GM21825 (cell line): ENCODE data around the gene APBA2.
"Not testable (repeated sequence)": the region's sequence is repeated elsewhere in the genome, so short reads cannot be mapped to it uniquely, and the experiment has no call there.

Experiments
- ATAC-seq: cut with Tn5 transposase; IDR thresholded peaks from one replicate; pipeline ENCODE4 v1.9.1; 2021; ENCODE audit warnings: mild to moderate bottlenecking, moderate library complexity; ENCODE audit not compliant: unreplicated experiment

APBA2 gene

GRCh38 chr15:28885630-28886430, at the start of gene APBA2:
Gene APBA2 (plus strand): TSS chr15:28885974. CDS start chr15:29053885, 167,911 bp downstream.
- no peak for ATAC-seq

DNA sequence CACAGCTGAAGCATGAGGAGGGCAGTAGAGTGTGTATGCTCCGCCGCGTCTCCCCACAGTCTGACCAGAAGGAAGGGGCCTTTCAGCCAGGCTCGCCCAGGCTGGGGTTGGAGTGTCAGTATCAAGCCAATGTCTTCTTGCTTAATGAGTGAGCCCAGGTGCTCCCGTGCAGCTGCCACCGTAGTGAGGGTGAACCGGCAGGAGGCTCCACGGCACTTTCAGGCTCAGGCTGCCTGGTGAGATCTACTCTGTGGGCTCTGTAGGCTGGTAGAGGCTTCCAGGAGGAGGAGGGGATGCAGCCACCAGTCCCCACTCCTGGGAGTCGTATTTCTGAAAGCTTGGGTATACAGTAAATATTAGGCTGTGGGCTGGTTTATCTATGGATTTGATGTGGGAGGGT, 45.5 kb upstream of the APBA2 start:
- ATAC-seq: not testable (repeated sequence)

DNA sequence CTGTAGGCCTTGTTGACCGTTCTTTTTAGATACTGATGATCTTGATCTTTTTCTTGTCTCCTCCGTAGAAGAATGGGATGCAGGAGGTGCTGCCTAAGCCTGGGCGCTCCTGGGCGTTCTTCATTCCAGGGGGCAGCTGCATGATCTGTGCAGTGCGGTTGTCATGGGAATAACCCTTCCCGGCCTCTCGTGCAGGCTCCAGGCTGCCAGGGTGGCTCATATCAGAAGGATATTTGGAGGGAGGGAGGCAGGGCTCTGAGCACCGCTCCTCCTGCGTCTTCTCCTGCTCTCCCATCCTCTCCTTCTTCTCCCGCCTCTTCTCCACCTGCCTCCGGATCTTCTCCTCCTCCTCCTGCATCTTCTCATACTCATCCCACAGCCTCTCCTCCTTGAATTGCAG, 43.6 kb upstream of the APBA2 start:
- not testable (repeated sequence) for ATAC-seq

DNA sequence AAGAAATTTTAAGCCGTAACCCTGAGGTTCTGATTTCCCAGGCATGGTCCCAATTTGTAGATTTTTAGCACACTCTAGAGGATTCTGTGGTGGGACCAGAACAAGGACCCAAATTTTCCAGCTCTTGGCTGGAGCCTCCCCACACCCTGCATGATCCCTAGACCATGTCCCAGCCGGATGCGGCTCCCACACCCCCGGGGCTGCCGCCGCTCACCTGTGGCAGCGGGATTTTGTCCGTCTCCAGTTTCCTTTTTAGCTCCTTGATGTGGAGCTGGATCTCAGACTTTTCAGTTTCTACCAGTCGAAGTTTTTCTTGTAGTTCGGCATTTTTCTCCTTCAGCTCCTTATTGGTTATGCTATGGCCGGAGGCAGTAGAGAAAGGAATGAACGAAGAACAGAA, 42.3 kb upstream of the APBA2 start:
- not testable (repeated sequence) for ATAC-seq

- ATAC-seq: not testable (repeated sequence)
These were observed 41.6 kb upstream of the APBA2 start for GRCh38 chr15:28844147-28844546.

DNA sequence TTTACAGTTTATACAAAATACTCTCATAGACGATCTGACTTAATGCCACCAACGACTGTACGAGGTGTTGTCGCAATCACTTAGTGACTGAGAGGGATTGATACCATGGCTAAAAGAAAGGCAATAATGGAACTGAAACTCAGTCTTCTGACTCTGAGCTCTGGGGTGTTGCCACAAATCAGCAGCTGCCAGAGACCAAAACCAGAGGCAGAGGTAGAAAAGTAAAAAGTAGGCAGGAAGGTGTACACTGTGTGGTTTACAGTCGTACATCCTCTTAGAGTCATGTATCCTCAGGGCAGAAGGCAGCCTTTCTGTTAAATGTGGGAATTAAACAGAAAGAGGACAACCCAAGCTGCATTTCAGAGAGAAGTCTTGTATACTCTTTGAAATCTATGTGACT, 38.5 kb upstream of the APBA2 start:
- ATAC-seq: not testable (repeated sequence)

- not testable (repeated sequence) for ATAC-seq
These were observed 37.8 kb upstream of the APBA2 start for GRCh38 chr15:28847959-28848358.

DNA sequence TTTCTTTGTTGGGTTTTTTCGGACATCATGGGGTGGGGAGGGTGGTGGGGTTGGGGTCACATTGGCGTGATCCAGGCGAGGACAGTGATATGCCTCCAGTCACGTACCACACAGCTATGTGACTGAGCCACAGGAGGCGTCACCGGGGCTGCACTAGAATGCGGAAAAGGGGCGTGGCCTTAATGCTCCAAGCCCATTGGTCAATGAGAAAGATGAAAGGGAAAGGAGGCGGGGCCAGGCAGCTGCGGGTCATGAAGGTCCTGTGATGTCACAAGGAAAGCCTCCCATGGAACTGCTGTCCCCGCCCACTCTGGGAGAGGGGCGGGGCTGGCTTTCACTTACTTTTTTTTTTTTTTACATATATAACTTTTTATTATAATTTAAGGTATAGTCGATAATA, 37.3 kb upstream of the APBA2 start, which contains the start of gene GOLGA6L7:
TSS of gene GOLGA6L7 (minus strand) at position 124 of the 400 bp plus-strand sequence. CDS start at position 29, 95 bp downstream.
- ATAC-seq: not testable (repeated sequence)

DNA sequence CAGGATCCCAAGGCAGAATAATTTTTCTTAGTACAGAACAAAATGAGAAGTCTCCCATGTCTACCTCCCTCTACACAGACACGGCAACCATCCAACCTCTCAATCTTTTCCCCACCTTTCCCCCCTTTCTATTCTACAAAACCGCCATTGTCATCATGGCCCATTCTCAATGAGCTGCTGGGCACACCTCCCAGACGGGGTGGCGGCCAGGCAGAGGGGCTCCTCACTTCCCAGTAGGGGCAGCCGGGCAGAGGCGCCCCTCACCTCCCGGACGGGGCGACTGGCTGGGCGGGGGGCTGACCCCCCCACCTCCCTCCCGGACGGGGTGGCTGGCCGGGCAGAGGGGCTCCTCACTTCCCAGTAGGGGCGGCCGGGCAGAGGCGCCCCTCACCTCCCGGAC, 36.5 kb upstream of the APBA2 start:
- not testable (repeated sequence) for ATAC-seq

GRCh38 chr15:28849766-28850165, 36.0 kb upstream of the APBA2 start:
- ATAC-seq: not testable (repeated sequence)

DNA sequence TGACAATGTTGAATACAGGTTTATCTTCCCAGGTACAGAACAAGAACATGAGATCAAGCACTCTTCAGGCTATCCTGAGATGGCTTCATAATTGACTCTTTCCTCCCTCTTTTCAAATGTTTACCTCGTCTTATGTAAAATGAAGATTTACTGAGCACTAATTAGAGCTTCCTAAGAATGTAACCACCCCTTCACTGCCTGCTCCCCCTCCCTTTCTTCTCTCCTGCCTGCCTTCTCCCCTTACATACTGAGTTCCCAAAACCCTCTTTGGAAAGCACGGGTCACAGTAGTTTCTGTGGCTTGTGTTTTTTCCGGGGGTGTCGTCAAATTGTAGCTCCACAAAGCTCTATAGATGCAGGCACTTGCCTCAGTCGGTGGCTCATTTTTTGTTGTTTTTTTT, 32.1 kb upstream of the APBA2 start:
- not testable (repeated sequence) for ATAC-seq

GRCh38 chr15:28854578-28854977, 31.2 kb upstream of the APBA2 start:
- ATAC-seq: not testable (repeated sequence)

GRCh38 chr15:28861031-28861534, 24.7 kb upstream of the APBA2 start:
- no peak for ATAC-seq

DNA sequence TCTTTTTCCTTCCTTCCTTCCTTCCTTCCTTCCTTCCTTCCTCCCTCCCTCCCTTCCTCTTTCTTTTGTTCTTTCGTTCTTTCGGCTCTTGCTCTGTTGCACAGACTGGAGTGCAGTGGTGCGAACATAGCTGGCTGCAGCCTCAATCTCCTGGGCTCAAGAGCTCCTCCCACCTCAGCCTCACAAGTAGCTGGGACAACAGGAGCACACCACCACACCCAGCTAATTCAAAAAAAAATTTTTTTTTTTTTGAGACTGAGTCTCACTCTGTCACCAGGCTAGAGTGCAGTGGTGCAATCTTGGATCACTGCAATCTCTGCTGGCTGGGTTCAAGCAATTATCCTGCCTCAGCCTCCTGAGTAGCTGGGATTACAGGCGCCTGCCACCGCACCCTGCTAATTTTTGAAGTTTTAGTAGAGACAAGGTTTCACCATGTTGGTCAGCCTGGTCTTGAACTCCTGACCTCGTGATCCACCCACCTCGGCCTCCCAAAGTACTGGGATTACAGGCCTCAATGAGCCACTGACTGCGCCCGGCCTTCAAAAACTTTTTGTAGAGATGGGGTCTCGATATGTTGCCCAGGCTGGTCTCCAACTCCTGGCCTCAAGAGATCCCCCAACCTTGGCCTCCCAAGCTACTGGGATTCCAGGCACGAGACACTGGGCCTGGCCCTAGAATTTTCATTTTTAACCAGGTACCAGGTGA, 24.0 kb upstream of the APBA2 start:
- ATAC-seq: not testable (repeated sequence)

- no peak for ATAC-seq
These were observed 16.9 kb upstream of the APBA2 start for GRCh38 chr15:28868744-28869345.

DNA sequence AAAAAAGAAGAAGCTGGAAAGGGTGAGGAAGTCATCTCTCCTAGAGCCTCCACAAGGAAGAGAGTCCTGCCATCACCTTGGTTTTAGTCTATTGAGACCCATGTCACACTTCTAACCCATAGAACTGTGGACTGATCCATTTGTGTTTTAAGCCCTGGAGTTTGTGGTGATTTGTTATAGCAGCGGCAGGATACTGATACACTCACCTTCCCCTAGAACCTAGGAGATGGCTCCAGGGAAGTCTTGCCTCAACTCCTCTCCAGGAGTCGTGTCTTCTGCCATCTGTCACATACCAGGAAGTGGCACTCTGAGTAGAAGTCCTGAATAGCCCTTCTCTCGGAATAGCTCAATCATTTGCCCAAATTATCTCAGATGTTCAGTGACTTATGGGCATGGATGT, 14.6 kb upstream of the APBA2 start:
- no peak for ATAC-seq

DNA sequence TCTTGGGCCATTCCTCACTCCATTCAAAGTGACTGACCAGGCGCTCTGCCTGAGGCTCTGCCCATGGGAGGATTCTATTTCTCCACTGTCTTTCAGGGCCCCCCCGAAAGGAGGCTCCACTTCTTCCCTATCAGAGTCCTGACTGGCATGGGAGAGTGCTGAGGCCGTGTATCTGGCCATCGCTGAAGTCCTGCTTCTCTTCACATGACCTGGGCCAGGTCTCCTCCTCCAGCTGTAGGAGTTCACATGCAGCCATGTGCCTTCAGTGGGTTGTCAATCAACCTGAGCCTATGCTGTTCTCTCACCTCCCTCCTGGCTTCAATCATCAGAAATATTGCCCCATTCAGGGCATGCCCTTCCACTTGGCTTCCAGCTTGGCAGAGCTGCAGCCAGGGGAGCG, 12.8 kb upstream of the APBA2 start:
- ATAC-seq: no peak

DNA sequence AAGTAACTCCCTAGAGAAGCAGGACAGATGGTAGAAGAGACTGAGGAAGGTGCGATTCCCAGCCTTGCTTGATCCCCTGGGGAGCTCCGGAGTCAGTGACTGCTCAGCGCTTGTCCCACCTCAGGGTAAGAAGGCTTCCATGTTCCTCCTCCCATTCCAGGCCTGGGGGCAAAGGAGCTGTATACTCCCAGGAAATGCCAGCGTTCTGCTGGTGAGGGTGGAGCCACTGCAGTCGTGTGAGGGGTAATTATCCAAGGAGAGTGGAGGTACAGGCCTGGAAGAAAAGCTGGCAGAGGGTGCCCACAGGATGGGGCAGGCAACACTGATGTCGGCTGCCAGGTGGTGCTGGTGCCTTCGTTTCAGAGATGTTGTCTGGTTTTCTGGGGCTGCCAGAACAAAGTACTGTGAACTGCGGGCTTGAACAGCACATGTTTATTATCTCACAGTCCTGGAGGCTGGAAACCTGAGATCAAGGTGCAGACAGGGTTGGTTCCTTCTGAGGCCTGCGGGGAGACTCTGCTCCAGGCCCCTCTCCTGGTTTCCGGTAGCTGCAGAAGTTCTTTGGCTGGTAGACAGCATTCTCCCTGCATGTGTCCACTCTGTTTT, 12.1 kb upstream of the APBA2 start:
- no peak for ATAC-seq

DNA sequence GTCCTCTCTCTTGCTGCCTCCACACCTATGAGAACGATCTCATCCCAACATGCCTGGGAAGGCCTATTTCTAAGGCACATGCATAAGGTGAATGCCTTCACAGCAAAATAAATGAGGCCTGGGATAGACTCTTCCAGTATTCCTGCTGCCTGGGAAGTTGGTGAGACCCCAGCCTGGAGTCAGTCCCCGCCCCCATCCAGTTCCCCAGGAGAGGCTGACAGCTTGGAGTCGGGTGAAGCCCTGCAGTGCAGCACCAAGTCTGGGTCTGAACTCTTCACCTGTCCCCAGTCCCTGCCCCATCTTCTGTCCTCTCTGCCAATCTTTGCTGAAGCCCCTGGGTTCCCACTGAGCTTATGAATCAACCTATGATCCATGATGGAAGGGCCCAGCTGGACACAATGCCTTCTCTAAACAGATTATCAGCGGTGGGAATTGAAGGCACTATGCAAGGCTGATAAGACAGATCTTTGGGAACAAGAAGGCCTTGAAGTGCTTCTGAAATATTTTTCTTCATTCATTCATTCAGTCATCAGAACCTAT, 10.2 kb upstream of the APBA2 start:
- ATAC-seq: no peak

DNA sequence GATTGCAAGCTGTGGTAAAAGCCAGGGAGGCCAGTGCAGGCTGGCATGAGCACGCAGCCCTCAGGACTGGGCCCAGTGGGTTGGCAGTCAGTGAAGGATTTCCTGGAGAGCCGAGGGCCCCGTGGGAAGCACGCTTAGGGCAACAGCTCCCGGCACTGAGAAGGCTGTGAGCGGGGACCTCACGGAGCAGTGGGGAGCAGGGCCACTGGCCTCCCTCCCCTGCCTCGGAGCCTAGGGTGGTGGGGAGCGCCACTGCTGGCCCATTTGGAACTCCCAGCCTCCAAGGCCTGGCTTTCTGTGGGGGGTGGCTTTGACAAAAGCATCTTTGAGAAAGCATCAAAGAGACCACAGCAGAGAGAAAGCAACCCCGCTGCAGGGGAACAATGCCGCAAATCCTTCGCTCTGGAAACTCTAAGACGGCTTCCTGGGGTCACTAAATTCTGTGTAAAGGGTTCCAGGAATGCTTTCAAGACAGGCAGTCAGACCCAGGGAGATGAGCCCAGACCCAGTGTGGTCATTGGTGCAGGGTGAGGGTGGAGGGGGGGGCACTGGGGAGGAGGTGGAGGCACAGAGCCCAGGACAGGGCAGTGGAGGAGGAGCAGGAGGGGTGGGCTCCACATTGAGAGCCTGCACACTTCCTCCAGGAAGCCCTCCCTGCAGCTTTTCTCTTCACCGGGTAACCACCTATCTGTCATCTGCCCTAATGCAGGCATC, 9.5 kb upstream of the APBA2 start:
- no peak for ATAC-seq
